ENCODE results near the gene CCDC148.

Gene CCDC148

GRCh38 chr2:158291544-158292180, 164.9 kb downstream of the CCDC148 start:
- no peaks in the 10 kb centered on the region for H3K27me3 ChIP-seq (ENCODE audit: control insufficient read depth, insufficient read depth, low read length)
- H3K4me3 ChIP-seq (ENCODE audit: low read depth, low read length): no peak overlapping the region
- no peak for TF ChIP-seq CTCF (IDR thresholded peaks at IDR 0.05)
- H3K9me3 ChIP-seq (ENCODE audit: control insufficient read depth, low read length): no peaks in the 10 kb centered on the region
- H3K4me2 ChIP-seq (ENCODE audit: low read length): no peak overlapping the region
- H2AFZ ChIP-seq: no peak overlapping the region
- H3K36me3 ChIP-seq (ENCODE audit: control insufficient read depth, insufficient read depth, low read length): no peaks in the 10 kb centered on the region
- H3K27ac ChIP-seq: no peak overlapping the region
- H3K4me1 ChIP-seq: no peaks in the 10 kb centered on the region
- no peak overlapping the region for H3K9ac ChIP-seq
- no peaks in the 10 kb centered on the region for H3K79me2 ChIP-seq

- Histone ChIP-seq H3K4me1 (no peaks in the 10 kb centered on the region), H2AFZ (no peak overlapping the region), H3K79me2 (no peaks in the 10 kb centered on the region), H3K27me3 (ENCODE audit: control insufficient read depth, insufficient read depth, low read length) (no peaks in the 10 kb centered on the region), H3K9ac (no peak overlapping the region), H3K4me3 (ENCODE audit: low read depth, low read length) (no peak overlapping the region), H3K36me3 (ENCODE audit: control insufficient read depth, insufficient read depth, low read length) (no peaks in the 10 kb centered on the region), H3K4me2 (ENCODE audit: low read length) (no peak overlapping the region), H3K27ac (no peak overlapping the region), H3K9me3 (ENCODE audit: control insufficient read depth, low read length) (no peaks in the 10 kb centered on the region)
- TF ChIP-seq CTCF (IDR thresholded peaks at IDR 0.05): no peak
Measured at GRCh38 chr2:158290225-158290624, 166.3 kb downstream of the CCDC148 start.

- no peaks in the 10 kb centered on the region for H3K4me1 ChIP-seq
- no peaks in the 10 kb centered on the region for H3K79me2 ChIP-seq
- no peaks in the 10 kb centered on the region for H3K9me3 ChIP-seq (ENCODE audit: control insufficient read depth, low read length)
- no peak overlapping the region for H2AFZ ChIP-seq
- no peak overlapping the region for H3K4me2 ChIP-seq (ENCODE audit: low read length)
- TF ChIP-seq CTCF (IDR thresholded peaks at IDR 0.05): no peak
- no peak overlapping the region for H3K4me3 ChIP-seq (ENCODE audit: low read depth, low read length)
- H3K9ac ChIP-seq: no peak overlapping the region
- H3K27me3 ChIP-seq (ENCODE audit: control insufficient read depth, insufficient read depth, low read length): no peaks in the 10 kb centered on the region
- no peak overlapping the region for H3K27ac ChIP-seq
- no peaks in the 10 kb centered on the region for H3K36me3 ChIP-seq (ENCODE audit: control insufficient read depth, insufficient read depth, low read length)
Measured at GRCh38 chr2:158276619-158277471, 179.7 kb downstream of the CCDC148 start.

GRCh38 chr2:158273791-158274190, 182.8 kb downstream of the CCDC148 start:
- no peak for TF ChIP-seq CTCF (IDR thresholded peaks at IDR 0.05)
- no peak overlapping the region for H3K9ac ChIP-seq

More at GRCh38 chr2:158273791-158274190, 182.8 kb downstream of the CCDC148 start:
- no peaks in the 10 kb centered on the region for H3K9me3 ChIP-seq (ENCODE audit: control insufficient read depth, low read length)
- H2AFZ ChIP-seq: no peak overlapping the region
- no peak overlapping the region for H3K4me3 ChIP-seq (ENCODE audit: low read depth, low read length)
- no peak overlapping the region for H3K4me2 ChIP-seq (ENCODE audit: low read length)
- no peak overlapping the region for H3K27ac ChIP-seq
- no peaks in the 10 kb centered on the region for H3K4me1 ChIP-seq
- no peaks in the 10 kb centered on the region for H3K79me2 ChIP-seq
- H3K27me3 ChIP-seq (ENCODE audit: control insufficient read depth, insufficient read depth, low read length): no peaks in the 10 kb centered on the region
- no peaks in the 10 kb centered on the region for H3K36me3 ChIP-seq (ENCODE audit: control insufficient read depth, insufficient read depth, low read length)

All from parathyroid adenoma (tissue), 2 donors.